Measurements from ENCODE around the gene CST9L.

The CST9L gene

DNA sequence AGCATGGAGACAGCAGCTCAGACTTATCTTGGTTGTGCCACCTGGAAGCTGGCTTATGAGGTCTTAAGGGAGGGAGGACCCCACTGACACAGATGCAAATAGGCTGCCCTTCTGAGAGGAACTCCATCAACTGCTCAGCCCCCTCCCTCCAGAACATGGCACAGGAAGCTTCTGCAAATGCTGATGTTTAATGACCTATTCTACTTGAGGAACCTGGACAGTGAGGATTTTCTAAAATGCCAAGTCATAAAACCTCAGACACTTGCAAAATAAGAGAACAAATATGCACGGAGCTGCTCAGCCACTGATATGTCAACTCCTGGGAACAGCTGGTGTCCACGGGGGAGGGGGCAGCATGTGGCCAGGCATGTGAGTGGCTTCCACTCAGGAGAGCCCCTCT lies 34.0 kb upstream of the CST9L start:
- TF ChIP-seq, protein P1, sequence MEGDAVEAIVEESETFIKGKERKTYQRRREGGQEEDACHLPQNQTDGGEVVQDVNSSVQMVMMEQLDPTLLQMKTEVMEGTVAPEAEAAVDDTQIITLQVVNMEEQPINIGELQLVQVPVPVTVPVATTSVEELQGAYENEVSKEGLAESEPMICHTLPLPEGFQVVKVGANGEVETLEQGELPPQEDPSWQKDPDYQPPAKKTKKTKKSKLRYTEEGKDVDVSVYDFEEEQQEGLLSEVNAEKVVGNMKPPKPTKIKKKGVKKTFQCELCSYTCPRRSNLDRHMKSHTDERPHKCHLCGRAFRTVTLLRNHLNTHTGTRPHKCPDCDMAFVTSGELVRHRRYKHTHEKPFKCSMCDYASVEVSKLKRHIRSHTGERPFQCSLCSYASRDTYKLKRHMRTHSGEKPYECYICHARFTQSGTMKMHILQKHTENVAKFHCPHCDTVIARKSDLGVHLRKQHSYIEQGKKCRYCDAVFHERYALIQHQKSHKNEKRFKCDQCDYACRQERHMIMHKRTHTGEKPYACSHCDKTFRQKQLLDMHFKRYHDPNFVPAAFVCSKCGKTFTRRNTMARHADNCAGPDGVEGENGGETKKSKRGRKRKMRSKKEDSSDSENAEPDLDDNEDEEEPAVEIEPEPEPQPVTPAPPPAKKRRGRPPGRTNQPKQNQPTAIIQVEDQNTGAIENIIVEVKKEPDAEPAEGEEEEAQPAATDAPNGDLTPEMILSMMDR (conservative IDR thresholded peaks at IDR 0.05; ENCODE audit: low read length), result no peak
- DNase-seq (ENCODE audit: low read depth), result no peak
- no peak overlapping the region for H3K4me3 ChIP-seq (ENCODE audit: low read length)

- no peak for DNase-seq (ENCODE audit: low read depth)
- no peak overlapping the region for H3K4me3 ChIP-seq (ENCODE audit: low read length)
- TF ChIP-seq, protein P1 (conservative IDR thresholded peaks at IDR 0.05; ENCODE audit: low read length), result no peak
Observed at GRCh38 chr20:23601715-23602114, 33.4 kb upstream of the CST9L start.

- no peak overlapping the region for H3K4me3 ChIP-seq (ENCODE audit: low read length)
- TF ChIP-seq, protein P1 (conservative IDR thresholded peaks at IDR 0.05; ENCODE audit: low read length), result no peak
- DNase-seq (ENCODE audit: low read depth), result no peak
Observed at GRCh38 chr20:23598481-23598880, 30.2 kb upstream of the CST9L start.

DNA sequence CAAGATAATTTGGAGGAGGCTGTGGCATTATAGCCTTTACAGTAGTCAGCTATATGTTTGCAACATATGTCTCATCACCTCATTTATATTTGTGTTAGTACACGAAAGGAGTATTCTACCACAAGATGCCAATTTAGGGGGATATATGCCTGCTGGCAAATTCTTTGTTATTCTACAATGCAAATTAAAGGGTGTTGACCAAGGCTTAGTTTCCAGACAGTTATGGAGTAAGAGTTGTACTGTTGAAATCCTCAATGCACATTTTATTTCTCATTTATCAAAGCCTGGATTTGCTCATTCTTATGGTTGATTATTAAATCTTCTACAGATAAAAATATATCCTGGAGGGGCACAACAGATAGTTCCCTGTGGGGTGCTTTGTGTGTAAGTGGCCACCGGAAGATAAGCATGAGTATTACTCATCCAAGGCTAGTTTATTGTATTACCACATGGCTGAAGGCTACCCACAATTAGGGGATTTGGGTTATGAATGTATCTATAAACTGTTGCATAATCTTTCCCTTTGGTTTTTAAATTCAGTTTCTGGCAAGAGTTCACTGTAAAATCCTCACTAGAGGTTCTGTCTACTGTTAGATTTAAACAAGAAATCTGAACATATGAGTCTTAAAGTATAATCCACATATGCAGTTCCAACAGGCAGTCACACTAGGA lies 28.4 kb upstream of the CST9L start:
- no peak for DNase-seq (ENCODE audit: low read depth)
- no peak overlapping the region for H3K4me3 ChIP-seq (ENCODE audit: low read length)
- TF ChIP-seq, protein P1 (conservative IDR thresholded peaks at IDR 0.05; ENCODE audit: low read length), result no peak

DNA sequence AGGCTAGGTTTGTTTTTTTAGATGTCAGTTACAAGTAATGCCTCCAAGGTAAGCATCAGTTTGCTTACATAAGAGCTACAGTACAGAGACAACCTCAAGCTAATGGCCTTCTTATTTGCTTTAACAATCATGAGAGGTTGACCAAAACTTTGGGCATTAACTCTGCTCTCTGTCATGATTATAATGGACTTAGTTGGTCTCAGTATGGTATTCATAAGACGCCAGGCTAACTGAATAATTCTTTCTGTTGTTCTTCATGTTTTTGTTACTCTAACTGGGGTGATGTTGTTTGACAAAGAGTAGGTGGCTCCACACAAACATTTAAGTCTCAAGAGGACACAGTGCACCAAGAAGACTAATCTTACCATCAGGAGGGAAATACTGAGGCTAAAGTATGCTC lies 27.7 kb upstream of the CST9L start:
- no peak overlapping the region for H3K4me3 ChIP-seq (ENCODE audit: low read length)
- TF ChIP-seq, protein P1 (conservative IDR thresholded peaks at IDR 0.05; ENCODE audit: low read length), result no peak
- no peak for DNase-seq (ENCODE audit: low read depth)

- TF ChIP-seq, protein P1 (conservative IDR thresholded peaks at IDR 0.05; ENCODE audit: low read length), result no peak
- no peak overlapping the region for H3K4me3 ChIP-seq (ENCODE audit: low read length)
- DNase-seq (ENCODE audit: low read depth), result no peak
Observed at GRCh38 chr20:23588434-23589403, 20.4 kb upstream of the CST9L start.
